ENCODE data around the gene INPP5E. TPM values are rescaled to one million over a fixed set of nuclear protein-coding genes. Genes with fewer than 3 reads are reported as not detected.

Gene INPP5E
- total and polyA plus RNA-seq, 12 donors, result 6.6 to 16.8 (median 9.3) TPM

- ATAC-seq, result no peak
- Histone ChIP-seq H3K36me3 (no peaks in the 10 kb centered on the region), H3K27ac (no peak overlapping the region), H3K27me3 (no peaks in the 10 kb centered on the region), H3K4me3 (no peak overlapping the region), H3K4me1 (peaks cover 8 to 35% (median 24%) of the 10 kb centered on the region in 9 donors), H3K9me3 (no peaks in the 10 kb centered on the region)
- 94 to 95% methylated on average over 18 of the region's 18 CpGs for WGBS, 2 donors
- intact Hi-C loops (cut with DNase I), result loop anchor here in 8 of 10 donors (2.0 to 10.0 kb wide), 6 partner anchors 40 to 205 kb away; partner anchors contain the start of genes AGPAT2 (in 2 of the 8) and NOTCH1 (in 1 of the 8)
- no peak for DNase-seq
- no peak for TF ChIP-seq CTCF (IDR thresholded peaks at IDR 0.05)
These were observed 47.4 kb upstream of the INPP5E start for GRCh38 chr9:136486823-136487620.

GRCh38 chr9:136486131-136486530, 46.5 kb upstream of the INPP5E start:
- H3K27ac ChIP-seq, result no peak overlapping the region
- no peak for DNase-seq
- H3K4me1 ChIP-seq, result peaks cover 8 to 44% (median 33%) of the 10 kb centered on the region in 9 donors
- intact Hi-C loops (cut with DNase I), result loop anchor here in 8 of 10 donors (2.0 to 10.0 kb wide), 6 partner anchors 41 to 206 kb away; partner anchors contain the start of genes AGPAT2 (in 2 of the 8) and NOTCH1 (in 1 of the 8)
- no peaks in the 10 kb centered on the region for H3K27me3 ChIP-seq
- TF ChIP-seq CTCF (IDR thresholded peaks at IDR 0.05), result no peak
- 95 to 97% methylated on average over 7 of the region's 7 CpGs for WGBS, 2 donors
- no peaks in the 10 kb centered on the region for H3K36me3 ChIP-seq
- ATAC-seq, result no peak
- no peak overlapping the region for H3K4me3 ChIP-seq
- H3K9me3 ChIP-seq, result no peaks in the 10 kb centered on the region

GRCh38 chr9:136485049-136486045, 45.7 kb upstream of the INPP5E start:
- 43 to 47% methylated on average over 21 of the region's 21 CpGs for WGBS, 2 donors
- TF ChIP-seq CTCF (IDR thresholded peaks at IDR 0.05), result peak; percentile 79 to 92 (median 90)
- H3K27ac ChIP-seq, result peak overlapping the region in 1 of 10 donors; percentile 97
- peaks cover 8 to 51% (median 34%) of the 10 kb centered on the region in 9 donors for H3K4me1 ChIP-seq
- H3K9me3 ChIP-seq, result no peaks in the 10 kb centered on the region
- intact Hi-C loops (cut with DNase I), result loop anchor here in 8 of 10 donors (1.0 to 10.0 kb wide), 8 partner anchors 42 to 207 kb away; partner anchors contain the start of genes AGPAT2 (in 2 of the 8) and NOTCH1 (in 1 of the 8)
- H3K36me3 ChIP-seq, result peaks cover 0 to 1% (median 0%) of the 10 kb centered on the region in 9 donors
- no peak overlapping the region for H3K4me3 ChIP-seq
- ATAC-seq, result peak; percentile 5 to 50 (median 24)
- H3K27me3 ChIP-seq, result no peaks in the 10 kb centered on the region
- DNase-seq, result peak; percentile 86 to 87

Data from heart right ventricle (tissue), 16 donors.